ENCODE data around the gene MYLK3. TPM values are rescaled to one million over a fixed set of nuclear protein-coding genes. Genes with fewer than 3 reads are reported as not detected.

MYLK3 gene
- total and polyA plus RNA-seq, 5 experiments from 2014 or later = 0.10 to 0.36 TPM; not detected in 3

DNA sequence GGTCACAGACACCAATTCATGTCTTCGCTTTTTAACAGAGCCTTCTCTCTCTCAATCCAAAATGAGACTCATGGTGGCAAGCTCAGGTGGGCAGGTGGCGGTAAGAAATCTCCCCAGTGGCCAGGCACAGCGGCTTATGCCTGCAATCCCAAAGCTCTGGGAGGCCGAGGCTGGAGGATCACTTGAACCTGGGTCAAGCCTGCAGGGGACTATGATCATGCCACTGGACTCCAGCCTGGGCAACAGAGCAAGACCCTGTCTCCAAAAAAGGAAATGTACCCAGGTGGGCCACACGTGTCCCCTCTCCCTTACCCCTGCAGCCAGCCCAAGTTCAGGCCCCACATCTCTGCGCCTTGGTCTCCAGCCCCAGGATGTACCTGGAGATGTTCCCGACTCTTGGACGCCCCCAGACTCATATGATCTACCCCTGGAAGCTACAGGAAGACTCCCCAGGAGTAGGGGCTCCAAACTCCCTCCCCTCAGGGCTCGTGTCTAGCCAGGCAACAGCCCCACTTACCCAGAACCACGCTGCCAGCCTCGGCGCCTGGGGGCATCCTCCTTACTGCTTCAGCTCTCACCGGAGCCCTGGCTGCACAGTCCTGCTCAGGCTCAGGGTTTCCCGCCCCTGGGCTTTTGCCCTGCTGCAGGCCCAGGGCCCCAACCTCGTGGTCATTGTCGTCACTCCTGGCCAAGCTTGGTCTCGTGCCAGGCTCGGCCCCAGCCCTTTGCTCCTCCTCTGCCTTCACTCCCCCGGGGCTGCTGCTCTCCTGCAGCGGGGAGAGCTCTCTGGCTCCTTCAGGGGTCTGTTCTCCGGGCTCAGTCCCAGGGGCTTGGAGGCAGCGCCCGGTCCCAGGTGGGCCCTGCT lies 16.2 kb downstream of the MYLK3 start:
- POLR2A ChIA-PET = no interaction called here
- Mint-ChIP-seq H3K9me3 (no peaks in the 10 kb centered on the region), H3K4me3 (no peak overlapping the region), H3K27ac (no peak overlapping the region), H3K4me1 (no peaks in the 10 kb centered on the region), H3K27me3 (no peaks in the 10 kb centered on the region), H3K36me3 (no peaks in the 10 kb centered on the region)
- ATAC-seq (no peak), DNase-seq (no peak)

DNA sequence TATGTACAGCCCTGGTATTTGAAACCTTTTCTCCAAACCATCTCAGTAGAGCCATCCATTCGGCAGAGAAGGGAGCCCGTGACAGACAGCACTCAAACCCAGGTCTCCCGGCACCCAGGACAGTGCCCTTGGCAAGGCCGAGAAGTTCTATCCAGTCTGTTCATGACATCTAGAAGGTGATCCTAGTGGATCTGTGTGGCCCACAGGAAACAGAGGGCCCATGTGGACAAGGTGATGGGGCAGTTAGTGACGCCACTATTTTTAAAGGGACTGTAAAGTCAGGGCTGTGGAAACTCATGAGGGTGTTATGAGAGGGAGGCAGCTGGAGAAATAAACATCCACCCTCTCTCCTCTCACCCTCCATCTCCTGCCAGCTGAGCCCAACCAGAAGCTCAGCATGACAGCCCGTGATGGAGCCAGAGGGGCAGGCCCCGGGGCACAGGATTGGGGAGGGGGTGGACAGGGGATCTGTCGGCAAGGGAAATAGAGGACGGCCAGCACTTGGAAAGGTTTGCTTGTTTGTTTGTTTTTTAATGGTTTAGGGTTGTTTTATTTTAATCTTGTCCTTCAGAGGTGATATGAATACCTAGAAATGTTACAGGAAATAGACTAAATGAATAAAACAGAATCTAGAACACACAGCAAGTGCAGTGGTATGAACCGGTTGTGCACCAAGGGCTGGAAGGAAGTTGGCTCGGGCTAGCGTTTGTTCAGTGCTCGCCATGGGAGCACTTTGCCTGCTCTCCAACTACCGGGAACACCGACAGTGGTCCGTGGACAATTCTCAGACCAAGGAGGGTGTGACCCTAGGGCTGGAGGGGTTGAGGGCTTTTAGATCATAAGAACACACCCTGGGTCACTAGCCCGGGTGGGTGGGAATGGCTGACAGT lies 17.1 kb downstream of the MYLK3 start:
- H3K27me3 Mint-ChIP-seq = no peaks in the 10 kb centered on the region
- no peaks in the 10 kb centered on the region for H3K4me1 Mint-ChIP-seq
- H3K4me3 Mint-ChIP-seq = no peak overlapping the region
- peaks cover 0 to under 1% (median 0%) of the 10 kb centered on the region in 3 donors for H3K36me3 Mint-ChIP-seq
- DNase-seq (no peak), ATAC-seq (no peak)
- H3K9me3 Mint-ChIP-seq = peaks cover 0 to 7% (median 0%) of the 10 kb centered on the region in 9 donors
- POLR2A ChIA-PET = no interaction called here
- no peak overlapping the region for H3K27ac Mint-ChIP-seq

DNA sequence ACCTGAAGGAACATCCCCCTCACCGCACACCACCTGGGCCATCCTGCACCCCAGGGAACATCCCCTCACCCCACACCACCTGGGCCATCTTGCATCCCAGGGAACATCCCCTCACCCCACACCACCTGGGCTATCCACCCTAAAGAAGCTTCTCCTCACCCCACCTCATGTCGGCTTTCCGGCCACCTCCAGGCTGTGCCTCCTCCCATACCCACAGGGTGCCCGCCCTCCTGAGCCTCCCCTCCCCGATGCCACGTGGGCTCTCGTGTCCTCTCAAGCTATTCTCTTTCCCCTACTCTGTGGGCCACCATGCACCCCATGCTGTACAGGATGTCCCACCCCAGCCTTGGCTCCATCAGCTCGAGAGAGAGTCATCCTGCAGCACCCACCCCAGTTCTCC lies 18.0 kb downstream of the MYLK3 start:
- H3K27me3 Mint-ChIP-seq = no peaks in the 10 kb centered on the region
- POLR2A ChIA-PET = no interaction called here
- H3K27ac Mint-ChIP-seq = no peak overlapping the region
- no peak for DNase-seq
- peaks cover 0 to 7% (median 6%) of the 10 kb centered on the region in 3 donors for H3K36me3 Mint-ChIP-seq
- no peaks in the 10 kb centered on the region for H3K4me1 Mint-ChIP-seq
- H3K4me3 Mint-ChIP-seq = no peak overlapping the region
- no peak for ATAC-seq
- peaks cover 0 to 12% (median 6%) of the 10 kb centered on the region in 9 donors for H3K9me3 Mint-ChIP-seq

DNA sequence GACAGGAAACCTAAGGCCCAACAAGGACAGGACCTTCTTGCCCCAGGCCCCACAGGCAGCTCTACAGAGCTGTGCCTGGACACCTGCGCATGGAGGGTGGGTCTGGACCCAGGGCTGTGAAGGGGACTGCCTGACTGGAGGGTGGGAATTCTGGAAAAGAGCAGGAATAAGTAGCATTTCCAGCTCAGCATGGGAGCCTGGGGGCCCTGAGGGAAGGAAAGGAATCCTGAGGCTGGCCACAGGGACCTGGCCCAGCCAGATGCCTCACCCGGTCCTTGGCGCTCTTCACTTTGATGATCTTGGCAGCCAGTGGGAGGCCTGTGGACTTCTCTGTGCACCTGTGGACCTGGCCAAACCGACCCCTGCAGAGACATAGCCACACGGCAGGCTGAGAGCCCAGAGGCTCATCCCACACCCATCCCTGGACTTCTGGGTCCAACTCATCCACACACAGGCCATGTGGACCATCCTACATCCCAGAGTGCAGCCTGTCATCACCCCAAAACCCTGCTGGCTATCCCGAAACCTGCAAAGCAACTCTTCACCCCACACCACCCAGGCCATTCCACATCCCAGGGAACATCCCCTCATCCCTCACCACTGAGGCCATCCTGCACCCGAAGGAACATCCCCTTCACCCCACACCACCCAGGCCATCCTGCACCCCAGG lies 18.7 kb downstream of the MYLK3 start:
- H3K4me3 Mint-ChIP-seq = no peak overlapping the region
- ATAC-seq = no peak
- POLR2A ChIA-PET = no interaction called here
- H3K27me3 Mint-ChIP-seq = no peaks in the 10 kb centered on the region
- H3K27ac Mint-ChIP-seq = no peak overlapping the region
- H3K36me3 Mint-ChIP-seq = peaks cover 0 to 9% (median 6%) of the 10 kb centered on the region in 3 donors
- peaks cover 2 to 18% (median 8%) of the 10 kb centered on the region in 9 donors for H3K9me3 Mint-ChIP-seq
- no peak for DNase-seq
- H3K4me1 Mint-ChIP-seq = no peaks in the 10 kb centered on the region

DNA sequence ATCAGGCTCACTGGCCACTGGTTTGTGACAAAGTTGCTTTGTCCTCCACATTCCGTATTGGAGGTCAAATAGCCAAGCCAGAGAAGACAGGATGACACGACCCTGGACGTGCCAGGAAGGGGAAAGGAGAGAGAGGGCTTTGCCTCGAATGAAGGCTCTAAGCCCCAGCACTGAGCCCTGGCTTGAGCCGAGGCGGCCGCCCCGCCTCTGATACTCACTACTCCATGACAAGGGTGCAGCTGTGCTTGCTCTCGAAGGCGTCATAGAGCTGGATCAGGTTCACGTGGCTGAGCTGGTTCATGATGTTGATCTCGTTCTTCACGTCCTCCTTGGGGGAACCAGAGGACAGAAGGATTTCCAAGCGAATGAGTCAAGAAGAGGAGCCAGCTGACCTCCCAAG lies 19.3 kb downstream of the MYLK3 start:
- no peak overlapping the region for H3K4me3 Mint-ChIP-seq
- no peak overlapping the region for H3K27ac Mint-ChIP-seq
- no peaks in the 10 kb centered on the region for H3K4me1 Mint-ChIP-seq

DNA sequence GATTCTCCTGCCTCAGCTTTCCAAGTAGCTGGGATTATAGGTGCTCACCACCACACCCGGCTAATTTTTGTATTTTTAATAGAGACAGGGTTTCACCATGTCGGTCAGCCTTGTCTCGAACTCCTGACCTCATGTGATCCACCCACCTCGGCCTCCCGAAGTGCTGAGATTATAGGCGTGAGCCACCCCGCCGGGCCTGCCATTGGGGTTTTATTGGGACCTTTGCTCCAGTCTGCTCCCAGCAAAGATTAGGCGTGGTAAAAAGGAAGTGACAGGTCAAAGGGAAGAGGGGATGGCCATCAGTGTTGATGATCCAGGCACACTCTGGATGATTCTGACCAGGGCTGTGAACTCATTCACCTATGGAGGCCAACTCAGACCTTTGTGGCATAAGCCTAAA lies 20.5 kb downstream of the MYLK3 start:
- no peaks in the 10 kb centered on the region for H3K4me1 Mint-ChIP-seq
- DNase-seq (no peak), ATAC-seq (no peak)
- POLR2A ChIA-PET = no interaction called here
- no peaks in the 10 kb centered on the region for H3K27me3 Mint-ChIP-seq
- no peak overlapping the region for H3K27ac Mint-ChIP-seq
- H3K36me3 Mint-ChIP-seq = peaks cover 0 to 9% (median 6%) of the 10 kb centered on the region in 3 donors
- H3K9me3 Mint-ChIP-seq = peaks cover 3 to 19% (median 10%) of the 10 kb centered on the region in 9 donors
- H3K4me3 Mint-ChIP-seq = no peak overlapping the region

More for the DNA sequence above, 19.3 kb downstream of the MYLK3 start:
- DNase-seq = no peak
- POLR2A ChIA-PET = no interaction called here
- ATAC-seq = no peak
- no peaks in the 10 kb centered on the region for H3K27me3 Mint-ChIP-seq
- H3K9me3 Mint-ChIP-seq = peaks cover 3 to 19% (median 9%) of the 10 kb centered on the region in 9 donors
- peaks cover 0 to 9% (median 6%) of the 10 kb centered on the region in 3 donors for H3K36me3 Mint-ChIP-seq

DNA sequence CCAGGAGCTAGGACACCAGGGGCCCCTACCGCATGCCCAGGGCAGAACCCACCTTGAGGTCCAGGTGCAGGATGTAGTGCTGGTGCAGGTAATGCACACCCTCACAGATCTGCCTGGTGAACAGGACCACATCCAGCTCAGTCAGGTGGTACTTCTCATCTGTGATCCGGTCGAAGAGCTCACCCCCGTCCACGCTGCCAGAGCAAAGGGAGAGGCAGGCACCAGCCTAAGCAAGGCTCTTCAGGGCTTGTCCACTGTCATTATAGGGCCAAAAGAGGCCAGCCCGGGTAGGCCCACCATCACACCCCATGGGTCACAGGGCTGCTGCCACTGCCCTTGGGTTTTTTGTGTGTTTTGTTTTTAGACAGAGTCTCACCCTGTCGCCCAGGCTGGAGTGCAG lies 21.0 kb downstream of the MYLK3 start:
- Mint-ChIP-seq H3K9me3 (peaks cover 3 to 19% (median 10%) of the 10 kb centered on the region in 9 donors), H3K27me3 (no peaks in the 10 kb centered on the region), H3K4me1 (no peaks in the 10 kb centered on the region), H3K36me3 (peaks cover 0 to 9% (median 6%) of the 10 kb centered on the region in 3 donors), H3K4me3 (no peak overlapping the region), H3K27ac (no peak overlapping the region)
- POLR2A ChIA-PET = no interaction called here
- ATAC-seq = no peak
- DNase-seq = no peak

DNA sequence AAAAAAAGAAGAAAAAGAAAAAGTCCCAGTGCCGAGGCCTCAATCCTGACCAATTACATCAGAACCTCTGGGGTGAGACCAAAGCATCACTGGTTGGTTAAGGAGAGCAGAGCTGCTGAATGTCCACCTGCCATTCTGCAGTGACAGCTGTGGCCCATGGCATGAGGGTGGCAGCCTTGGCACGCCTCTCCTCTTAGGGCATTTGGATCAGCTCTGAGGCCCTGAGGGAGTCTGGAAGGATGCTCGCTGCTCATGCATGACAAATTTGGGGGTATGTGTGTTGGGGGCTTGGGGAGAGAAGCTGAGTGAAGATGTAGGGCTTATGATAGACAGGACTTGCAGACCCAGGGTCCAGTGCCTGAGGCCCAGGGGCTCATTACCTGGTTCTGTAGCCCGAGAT lies 26.3 kb downstream of the MYLK3 start:
- H3K27ac Mint-ChIP-seq = no peak overlapping the region
- POLR2A ChIA-PET = no interaction called here
- H3K4me3 Mint-ChIP-seq = no peak overlapping the region
- H3K4me1 Mint-ChIP-seq = no peaks in the 10 kb centered on the region
- ATAC-seq = no peak
- no peaks in the 10 kb centered on the region for H3K27me3 Mint-ChIP-seq
- no peak for DNase-seq
- H3K9me3 Mint-ChIP-seq = peaks cover 3 to 19% (median 10%) of the 10 kb centered on the region in 9 donors
- peaks cover 0 to 9% (median 6%) of the 10 kb centered on the region in 3 donors for H3K36me3 Mint-ChIP-seq

DNA sequence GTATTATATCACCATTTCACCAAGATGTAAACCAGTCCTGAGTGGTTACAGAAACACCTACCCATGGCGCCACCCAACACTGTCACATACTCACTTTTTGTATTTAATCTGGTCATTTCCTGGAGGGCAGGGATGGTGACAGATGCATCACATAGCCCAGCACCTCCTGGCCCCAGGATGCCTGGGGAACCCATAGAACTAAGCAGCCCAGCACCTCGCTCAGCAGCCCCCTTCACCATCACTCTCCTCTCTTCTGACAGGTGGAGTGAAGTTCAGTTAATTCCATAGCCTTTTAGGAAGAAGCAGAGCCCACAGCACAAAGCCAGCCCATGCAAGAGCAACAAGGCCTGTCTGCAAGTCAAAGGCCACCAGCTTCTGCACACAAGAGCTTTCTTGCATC lies 27.5 kb downstream of the MYLK3 start:
- H3K27ac Mint-ChIP-seq = no peak overlapping the region
- H3K4me1 Mint-ChIP-seq = no peaks in the 10 kb centered on the region
- H3K9me3 Mint-ChIP-seq = peaks cover under 1 to 11% (median 7%) of the 10 kb centered on the region in 9 donors
- H3K36me3 Mint-ChIP-seq = peaks cover 0 to 4% (median 2%) of the 10 kb centered on the region in 3 donors
- H3K27me3 Mint-ChIP-seq = no peaks in the 10 kb centered on the region
- ATAC-seq = no peak
- POLR2A ChIA-PET = no interaction called here
- H3K4me3 Mint-ChIP-seq = no peak overlapping the region
- DNase-seq = no peak

DNA sequence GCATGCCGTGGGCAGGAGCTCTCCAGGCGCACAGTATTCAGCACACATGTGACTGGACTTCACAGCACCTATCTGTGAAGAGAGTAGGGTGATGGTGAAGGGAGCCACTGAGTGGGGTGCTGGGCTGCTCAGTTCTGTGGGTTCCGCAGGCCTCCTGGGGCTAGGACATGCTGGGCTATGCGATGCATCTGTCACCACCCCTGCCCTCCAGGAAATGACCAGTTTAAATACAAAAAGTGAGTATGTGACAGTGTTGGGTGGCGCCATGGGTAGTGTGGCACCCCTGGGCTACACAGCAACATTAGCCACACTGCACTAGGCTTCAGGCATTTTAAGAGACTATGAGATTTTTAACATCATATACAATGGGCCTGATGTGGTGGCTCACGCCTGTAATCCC lies 28.6 kb downstream of the MYLK3 start:
- ATAC-seq (no peak), DNase-seq (no peak)
- Mint-ChIP-seq H3K27ac (no peak overlapping the region), H3K4me3 (no peak overlapping the region), H3K9me3 (peaks cover 0 to 8% (median 2%) of the 10 kb centered on the region in 9 donors), H3K27me3 (peaks cover 0 to 2% (median 0%) of the 10 kb centered on the region in 5 donors), H3K36me3 (no peaks in the 10 kb centered on the region), H3K4me1 (no peaks in the 10 kb centered on the region)
- POLR2A ChIA-PET = no interaction called here

DNA sequence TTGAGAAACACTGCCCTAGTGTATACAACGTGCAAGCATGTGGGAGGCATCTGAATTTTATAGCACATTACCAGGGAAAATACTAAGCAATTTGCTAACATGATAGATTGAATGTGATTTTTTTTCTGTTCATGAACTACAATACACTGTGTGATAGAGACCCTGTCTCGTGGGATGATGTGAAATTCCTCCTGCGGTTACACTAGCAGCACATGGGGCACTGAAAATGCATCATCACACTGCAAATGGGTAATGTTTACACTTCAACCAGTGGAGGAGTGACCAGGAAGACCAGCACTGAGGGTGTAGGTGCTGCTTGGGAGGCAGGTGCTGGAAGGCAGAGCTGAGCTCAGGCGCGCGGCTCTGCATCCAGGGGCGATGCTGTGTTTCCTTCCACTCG lies 29.9 kb downstream of the MYLK3 start:
- POLR2A ChIA-PET = no interaction called here
- peaks cover 0 to 2% (median 0%) of the 10 kb centered on the region in 5 donors for H3K27me3 Mint-ChIP-seq
- H3K4me3 Mint-ChIP-seq = no peak overlapping the region
- H3K9me3 Mint-ChIP-seq = peaks cover 0 to 3% (median 0%) of the 10 kb centered on the region in 9 donors
- DNase-seq (no peak), ATAC-seq (no peak)
- H3K27ac Mint-ChIP-seq = peak overlapping the region in 1 of 10 donors; percentile 54
- peaks cover 0 to 4% (median 0%) of the 10 kb centered on the region in 4 donors for H3K4me1 Mint-ChIP-seq
- H3K36me3 Mint-ChIP-seq = no peaks in the 10 kb centered on the region

DNA sequence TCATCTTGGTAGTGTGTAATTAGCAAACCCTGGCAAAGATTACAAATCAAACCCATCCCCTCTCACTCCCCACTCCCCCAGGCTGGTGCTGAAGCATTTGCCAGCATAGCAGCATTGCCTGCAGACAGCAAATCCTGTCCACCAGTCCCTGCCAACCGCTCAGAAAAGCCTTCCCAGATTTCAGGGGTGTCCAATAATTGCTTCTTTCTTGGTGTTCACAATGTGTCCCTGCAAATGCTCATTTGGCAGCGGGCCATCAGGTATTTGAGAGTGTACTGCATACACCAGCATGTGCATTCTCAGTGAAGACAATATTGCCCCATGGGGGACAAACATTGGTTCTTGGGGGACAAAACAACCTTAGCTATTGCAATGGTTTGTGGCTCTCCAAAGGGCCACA lies 30.5 kb downstream of the MYLK3 start:
- DNase-seq = no peak
- peaks cover 0 to 10% (median 0%) of the 10 kb centered on the region in 4 donors for H3K4me1 Mint-ChIP-seq
- no peak overlapping the region for H3K27ac Mint-ChIP-seq
- no peaks in the 10 kb centered on the region for H3K36me3 Mint-ChIP-seq
- peaks cover 0 to 2% (median 0%) of the 10 kb centered on the region in 5 donors for H3K27me3 Mint-ChIP-seq
- peaks cover 0 to 3% (median 0%) of the 10 kb centered on the region in 9 donors for H3K9me3 Mint-ChIP-seq
- H3K4me3 Mint-ChIP-seq = no peak overlapping the region
- POLR2A ChIA-PET = no interaction called here
- ATAC-seq = no peak

Data from naive thymus-derived CD8-positive, alpha-beta T cell (primary cell).